ENCODE measurements around the gene MEX3A. TPM values are rescaled to one million over a fixed set of nuclear protein-coding genes. Genes with fewer than 3 reads are reported as not detected.

MEX3A gene
- total and polyA plus RNA-seq, 2 of the 8 experiments (the other 6 are each of a cell fraction or from before 2014, with no cell fraction given), result 34.1 to 52.4 TPM

GRCh38 chr1:156114101-156114918 lies 32.0 kb upstream of the MEX3A start, which contains the start of gene LMNA:
LMNA (plus strand) TSS chr1:156114711; CDS start chr1:156114919, 208 bp downstream.
- H2BK20ac ChIP-seq (ENCODE audit: low read length), result peak within 1 kb of the TSS; percentile 92; the same call in 1 of the 2 replicates
- no peaks in the 10 kb centered on the region for H3K36me3 ChIP-seq (ENCODE audit: control insufficient read depth in 2 of 4, insufficient read depth in 4 of 4, low read length in 3 of 4)
- H4K20me1 ChIP-seq (replicated peaks in 1 of 2; ENCODE audit: control insufficient read depth in 1 of 2, insufficient read depth in 2 of 2, low read length in 2 of 2), result peaks cover 7 to 8% of the 10 kb centered on the region in 2 experiments
- ChIA-PET POLR2A (ENCODE audit: partially characterized antibody) (interaction anchor here (1.0 to 28.0 kb wide), 11 partner anchors 13 to 180 kb away, joined by 3 to 763 read pairs (median 4); partner anchors contain the start of genes KHDC4, MEX3A and PMF1), CTCF (ENCODE audit: partially characterized antibody) (interaction anchor here (0.6 to 42.4 kb wide), 5 partner anchors 12 to 88 kb away, joined by 3 to 1994 read pairs (median 5); partner anchors contain the start of gene MEX3A)
- peak within 1 kb of the TSS; percentile 91 to 99 for H3K4me2 ChIP-seq (ENCODE audit: insufficient read depth in 1 of 2, low read depth in 2 of 2, low read length in 2 of 2)
- no peaks in the 10 kb centered on the region for H3K9me3 ChIP-seq (ENCODE audit: insufficient read depth in 2 of 2, low read depth in 1 of 2, low read length in 1 of 2)
- no peak for FAIRE-seq
- H3K23ac ChIP-seq (ENCODE audit: insufficient read length), result no peak within 1 kb of the TSS
- peak within 1 kb of the TSS; percentile 54 for H3K4ac ChIP-seq (replicated peaks; ENCODE audit: insufficient read length, low read depth, low read length)
- peaks cover 0 to 15% (median 14%) of the 10 kb centered on the region in 4 experiments; a peak in 6 of 7 replicates for H3K4me1 ChIP-seq (replicated peaks in 1 of 4; ENCODE audit: control insufficient read depth in 3 of 4, insufficient read depth in 4 of 4, low read length in 3 of 4)
- peak within 1 kb of the TSS; percentile 35 for H4K91ac ChIP-seq (replicated peaks; ENCODE audit: insufficient read length, low read length)
- DNase-seq (ENCODE audit: low read depth in 1 of 2, low spot score in 2 of 2), result peak in 1 of 2 experiments; percentile 86
- H3K56ac ChIP-seq (replicated peaks; ENCODE audit: insufficient read length, low read depth, low read length), result no peak within 1 kb of the TSS
- peaks cover 0 to 3% of the 10 kb centered on the region in 2 experiments; a peak in 1 of 4 replicates for H3K79me2 ChIP-seq (ENCODE audit: control insufficient read depth in 1 of 2, insufficient read depth in 2 of 2, low read length in 2 of 2)
- H3K79me1 ChIP-seq (ENCODE audit: low read depth, low read length), result no peaks in the 10 kb centered on the region; the same call in 1 of the 2 replicates
- WGBS, 2 experiments (ENCODE audit: extremely low coverage in 1 of 2, insufficient coverage in 1 of 2, insufficient read length in 1 of 2, insufficient replicate concordance in 2 of 2, low coverage in 1 of 2, low lambda C conversion rate in 2 of 2, missing lambda C conversion rate in 1 of 2), result 4% methylated on average over 30 of the region's 37 CpGs; no CpG with 5 or more reads in 1 of the 2 experiments
- H2BK5ac ChIP-seq (ENCODE audit: low read depth, low read length), result peak within 1 kb of the TSS; percentile 98
- no peak within 1 kb of the TSS for H2BK120ac ChIP-seq (replicated peaks; ENCODE audit: low read depth, low read length)
- peak within 1 kb of the TSS; percentile 59; the same call in 1 of the 2 replicates for H3K27ac ChIP-seq (ENCODE audit: low read depth, low read length)
- peak within 1 kb of the TSS; percentile 98 for H3K18ac ChIP-seq (ENCODE audit: extremely low read depth, low read length)
- H4K8ac ChIP-seq (ENCODE audit: extremely low read depth, insufficient read depth, low read length), result peak within 1 kb of the TSS; percentile 11; the same call in 1 of the 2 replicates
- peaks cover 0 to 2% (median 0%) of the 10 kb centered on the region in 4 experiments; a peak in 1 of 7 replicates for H3K27me3 ChIP-seq (replicated peaks in 1 of 4; ENCODE audit: control insufficient read depth in 3 of 4, extremely low read depth in 1 of 4, insufficient read depth in 3 of 4, low read length in 3 of 4)
- H3K9ac ChIP-seq (replicated peaks in 1 of 4; ENCODE audit: extremely low read depth in 1 of 4, low read depth in 3 of 4, low read length in 3 of 4), result peak within 1 kb of the TSS; percentile 35 to 63 (median 60); a peak in 6 of 7 replicates
- peak within 1 kb of the TSS; percentile 99 for H2BK12ac ChIP-seq (ENCODE audit: low read depth, low read length)
- peaks cover 13% of the 10 kb centered on the region for H3K23me2 ChIP-seq (ENCODE audit: low read depth, low read length)
- 0 out of 2 replicates have a peak within 1 kb of the TSS, but pooled peaks have one; percentile 59 for H2AFZ ChIP-seq (ENCODE audit: low read length)
- peak within 1 kb of the TSS; percentile 81 for H4K5ac ChIP-seq (ENCODE audit: insufficient read length, low read depth, low read length)
- no peak within 1 kb of the TSS for H3K14ac ChIP-seq (ENCODE audit: insufficient read length)
- peak within 1 kb of the TSS; percentile 97; the same call in 1 of the 2 replicates for H2BK15ac ChIP-seq (ENCODE audit: low read length)
- peak within 1 kb of the TSS; percentile 69 to 83 (median 78) for H3K4me3 ChIP-seq (ENCODE audit: extremely low read depth in 1 of 4, insufficient read depth in 2 of 4, low read depth in 3 of 4, low read length in 4 of 4)
- H2AK5ac ChIP-seq (ENCODE audit: low read depth, low read length), result no peak within 1 kb of the TSS; the same call in 1 of the 2 replicates
- TF ChIP-seq SP2 (IDR thresholded peaks at IDR 0.05; ENCODE audit: low read length) (no peak), SAP30 (IDR thresholded peaks at IDR 0.05; ENCODE audit: insufficient read depth, insufficient replicate concordance, low read length) (no peak), JUND (IDR thresholded peaks at IDR 0.05; ENCODE audit: low read length) (peak; percentile 91), GABPA (IDR thresholded peaks at IDR 0.05; ENCODE audit: borderline replicate concordance, insufficient read depth, low read length) (no peak), POLR2AphosphoS5 (IDR thresholded peaks at IDR 0.05; ENCODE audit: low read depth, low read length) (peak; percentile 80; the same call in 1 of the 2 replicates), SUZ12 (IDR thresholded peaks at IDR 0.05; ENCODE audit: low read length) (peak; percentile 24; the same call in 1 of the 2 replicates), ZNF274 (IDR thresholded peaks at IDR 0.05; ENCODE audit: borderline replicate concordance, extremely low read depth, low read length) (no peak), MAX (IDR thresholded peaks at IDR 0.05) (peak; percentile 33), CHD1 (IDR thresholded peaks at IDR 0.05; ENCODE audit: low read depth, low read length) (no peak), JUN (IDR thresholded peaks at IDR 0.05; ENCODE audit: low read depth, low read length) (0 out of 2 replicates have a peak, but pooled peaks have one; percentile 50)

All from H1 (cell line).